Neutrophil (primary cell): Measurements from ENCODE around the gene FGL2.

Source experiments
- H3K27ac ChIP-seq: fragments of 200-600 bp; sonication (generic); 2 replicates; pipeline ENCODE4 v1.5.1; 2016; ENCODE audit warnings: mild to moderate bottlenecking, moderate library complexity
- H3K27me3 ChIP-seq: fragments of 200-600 bp; sonication (generic); 2 replicates; pipeline ENCODE4 v1.6.0; 2016; ENCODE audit warnings: mild to moderate bottlenecking
- H3K36me3 ChIP-seq: fragments of 200-600 bp; sonication (generic); 2 replicates; pipeline ENCODE4 v1.5.1; 2017
- H3K4me1 ChIP-seq, 2 experiments: fragments of 200-600 bp in 1 of 2; sonication (generic) in 1 of 2; 1 replicate in 1 of 2; 2 replicates in 1 of 2; pipeline versions ENCODE4 v1.5.1 to v1.6.1; 2013 to 2016; ENCODE audit warnings: low read depth in 1 of 2, low read length in 1 of 2, mild to moderate bottlenecking in 1 of 2, moderate library complexity in 1 of 2; ENCODE audit not compliant: control insufficient read depth in 1 of 2, insufficient read depth in 1 of 2
- H3K4me3 ChIP-seq, 2 experiments: fragments of 200-600 bp in 1 of 2; sonication (generic) in 1 of 2; 1 replicate in 1 of 2; 2 replicates in 1 of 2; pipeline ENCODE4 v1.5.1; 2013 to 2016; ENCODE audit warnings: low read depth in 1 of 2, low read length in 1 of 2, mild to moderate bottlenecking in 1 of 2, moderate library complexity in 1 of 2
- H3K9me3 ChIP-seq: fragments of 200-600 bp; sonication (generic); 2 replicates; pipeline ENCODE4 v1.5.1; 2016
- TF ChIP-seq, protein P1 (sequence below): fragments of 200-600 bp; sonication (generic); IDR thresholded peaks from 2 replicates; pipeline ENCODE4 v1.5.1; 2016; ENCODE audit warnings: antibody characterized with exemption

FGL2 gene

GRCh38 chr7:77244222-77244934 lies 44.8 kb upstream of the FGL2 start:
- Histone ChIP-seq H3K9me3 (no peaks in the 10 kb centered on the region), H3K4me3 (no peak overlapping the region), H3K27ac (no peak overlapping the region), H3K4me1 (peaks cover 26 to 32% of the 10 kb centered on the region in 2 experiments), H3K27me3 (no peaks in the 10 kb centered on the region), H3K36me3 (no peaks in the 10 kb centered on the region)
- TF ChIP-seq, protein P1, sequence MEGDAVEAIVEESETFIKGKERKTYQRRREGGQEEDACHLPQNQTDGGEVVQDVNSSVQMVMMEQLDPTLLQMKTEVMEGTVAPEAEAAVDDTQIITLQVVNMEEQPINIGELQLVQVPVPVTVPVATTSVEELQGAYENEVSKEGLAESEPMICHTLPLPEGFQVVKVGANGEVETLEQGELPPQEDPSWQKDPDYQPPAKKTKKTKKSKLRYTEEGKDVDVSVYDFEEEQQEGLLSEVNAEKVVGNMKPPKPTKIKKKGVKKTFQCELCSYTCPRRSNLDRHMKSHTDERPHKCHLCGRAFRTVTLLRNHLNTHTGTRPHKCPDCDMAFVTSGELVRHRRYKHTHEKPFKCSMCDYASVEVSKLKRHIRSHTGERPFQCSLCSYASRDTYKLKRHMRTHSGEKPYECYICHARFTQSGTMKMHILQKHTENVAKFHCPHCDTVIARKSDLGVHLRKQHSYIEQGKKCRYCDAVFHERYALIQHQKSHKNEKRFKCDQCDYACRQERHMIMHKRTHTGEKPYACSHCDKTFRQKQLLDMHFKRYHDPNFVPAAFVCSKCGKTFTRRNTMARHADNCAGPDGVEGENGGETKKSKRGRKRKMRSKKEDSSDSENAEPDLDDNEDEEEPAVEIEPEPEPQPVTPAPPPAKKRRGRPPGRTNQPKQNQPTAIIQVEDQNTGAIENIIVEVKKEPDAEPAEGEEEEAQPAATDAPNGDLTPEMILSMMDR = no peak

GRCh38 chr7:77242554-77242953 lies 42.9 kb upstream of the FGL2 start:
- Histone ChIP-seq H3K36me3 (no peaks in the 10 kb centered on the region), H3K4me3 (no peak overlapping the region), H3K27me3 (no peaks in the 10 kb centered on the region), H3K9me3 (no peaks in the 10 kb centered on the region), H3K4me1 (peaks cover 44 to 50% of the 10 kb centered on the region in 2 experiments), H3K27ac (no peak overlapping the region)
- TF ChIP-seq, protein P1 = no peak

DNA sequence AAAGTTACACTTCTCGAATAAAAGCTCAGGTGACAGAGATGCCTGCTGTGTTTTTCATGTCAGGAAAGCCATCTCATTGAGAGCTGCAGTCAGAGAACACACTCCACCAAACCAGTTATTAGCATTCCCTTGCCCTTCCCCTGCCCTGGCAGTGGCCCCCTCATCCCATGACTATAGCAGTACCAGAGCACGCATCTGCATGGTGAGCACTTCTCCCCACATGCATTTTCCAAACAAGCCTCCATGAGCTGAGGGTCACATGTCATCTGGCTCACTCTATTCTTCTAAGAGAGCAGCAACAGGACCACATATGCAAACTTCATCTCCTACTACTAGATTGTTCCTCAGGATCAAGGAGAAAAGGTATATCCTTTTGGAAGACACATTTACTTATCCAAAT lies 42.4 kb upstream of the FGL2 start:
- Histone ChIP-seq H3K27me3 (no peaks in the 10 kb centered on the region), H3K27ac (no peak overlapping the region), H3K4me3 (no peak overlapping the region), H3K4me1 (peaks cover 49 to 53% of the 10 kb centered on the region in 2 experiments), H3K9me3 (no peaks in the 10 kb centered on the region), H3K36me3 (no peaks in the 10 kb centered on the region)
- TF ChIP-seq, protein P1 = no peak

DNA sequence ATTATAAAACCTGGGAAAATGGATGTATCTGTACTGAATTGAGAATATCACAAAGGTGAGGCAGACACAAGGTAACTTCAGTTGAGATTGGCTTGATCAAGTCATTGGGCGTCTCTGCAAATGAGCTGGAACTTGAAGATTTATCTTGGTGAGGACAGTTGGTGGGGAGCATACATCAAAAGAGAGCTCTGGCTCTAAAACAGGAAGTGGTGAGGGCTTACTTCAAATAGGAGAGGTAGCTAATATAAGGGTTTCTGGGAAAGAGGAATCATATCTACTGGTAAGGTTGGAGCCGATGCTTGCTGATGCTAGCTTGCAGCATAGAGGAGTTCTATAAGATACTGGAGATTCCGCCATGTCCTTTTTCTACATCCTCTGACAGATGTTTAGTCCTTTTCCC lies 39.9 kb upstream of the FGL2 start:
- Histone ChIP-seq H3K9me3 (no peaks in the 10 kb centered on the region), H3K27me3 (no peaks in the 10 kb centered on the region), H3K4me3 (peak overlapping the region; percentile 40 to 46), H3K4me1 (peaks cover 38 to 44% of the 10 kb centered on the region in 2 experiments), H3K27ac (peak overlapping the region; percentile 89), H3K36me3 (no peaks in the 10 kb centered on the region)
- TF ChIP-seq, protein P1 = no peak

- Histone ChIP-seq H3K27ac (peak overlapping the region; percentile 89), H3K27me3 (no peaks in the 10 kb centered on the region), H3K36me3 (no peaks in the 10 kb centered on the region), H3K4me1 (peaks cover 38 to 44% of the 10 kb centered on the region in 2 experiments), H3K9me3 (no peaks in the 10 kb centered on the region), H3K4me3 (peak overlapping the region; percentile 40 to 46)
- TF ChIP-seq, protein P1 = no peak
Observed at GRCh38 chr7:77238703-77239136, 39.1 kb upstream of the FGL2 start.
